ENCODE data around the gene SLC2A5.
"Not testable (repeated sequence)": the region's sequence is repeated elsewhere in the genome, so short reads cannot be mapped to it uniquely, and the experiment has no call there.

The SLC2A5 gene

DNA sequence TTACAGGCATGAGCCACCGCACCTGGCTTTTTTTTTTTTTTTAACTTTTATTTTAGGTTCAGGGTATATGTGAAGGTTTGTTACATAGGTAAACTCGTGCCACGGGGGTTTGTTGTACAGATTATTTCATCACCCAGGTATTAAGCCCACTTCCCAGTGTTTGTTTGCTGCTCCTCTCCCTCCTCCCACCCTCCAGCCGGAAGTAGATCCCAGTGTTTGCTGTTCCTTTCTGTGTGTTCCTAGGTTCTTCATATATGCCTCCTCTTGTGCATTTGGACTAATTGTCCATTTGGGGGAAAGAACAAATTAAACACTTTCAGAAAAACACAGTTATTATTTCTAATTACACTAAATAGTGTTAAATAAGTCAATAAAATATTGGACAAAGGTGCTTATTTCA, 42.1 kb downstream of the SLC2A5 start:
- Histone ChIP-seq H3K27me3 (ENCODE audit: low read depth, low read length) (no peaks in the 10 kb centered on the region), H3K27ac (ENCODE audit: low read length) (no peak overlapping the region), H3K4me1 (ENCODE audit: control insufficient read depth in 1 of 2, insufficient read depth in 2 of 2, low read length in 2 of 2) (peaks cover 0 to 7% of the 10 kb centered on the region in 2 donors)

DNA sequence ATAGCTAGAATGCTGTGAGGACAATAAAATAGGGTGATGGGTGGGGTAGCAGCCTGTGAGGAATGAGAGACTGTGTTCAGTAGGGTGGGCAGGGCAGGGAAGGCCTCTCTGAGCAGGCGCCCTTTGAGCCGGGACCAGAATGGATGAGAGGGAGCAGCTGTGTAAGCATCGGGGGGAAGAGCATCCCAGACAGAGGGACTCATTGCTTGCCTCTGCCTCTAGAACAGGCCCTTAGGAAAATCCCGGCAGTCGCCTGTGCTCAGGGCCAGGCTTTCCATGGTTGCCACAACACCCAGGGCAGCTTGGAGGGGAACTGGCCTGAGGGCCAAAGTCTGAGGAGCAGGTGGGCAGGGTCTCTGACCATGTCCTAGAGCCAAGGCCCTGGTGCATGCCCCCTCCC, 44.0 kb downstream of the SLC2A5 start:
- Histone ChIP-seq H3K9me3 (ENCODE audit: control insufficient read depth in 1 of 2, low read length in 2 of 2) (no peaks in the 10 kb centered on the region), H3K4me1 (ENCODE audit: control insufficient read depth in 1 of 2, insufficient read depth in 2 of 2, low read length in 2 of 2) (no peaks in the 10 kb centered on the region)

More for the DNA sequence above, 42.1 kb downstream of the SLC2A5 start:
- H3K36me3 ChIP-seq (ENCODE audit: control insufficient read depth in 1 of 2, insufficient read depth in 2 of 2, low read length in 2 of 2) = no peaks in the 10 kb centered on the region
- H3K4me3 ChIP-seq (ENCODE audit: low read depth in 1 of 2, low read length in 2 of 2) = no peak overlapping the region
- peaks cover 0 to 6% of the 10 kb centered on the region in 2 donors for H3K9me3 ChIP-seq (ENCODE audit: control insufficient read depth in 1 of 2, low read length in 2 of 2)

DNA sequence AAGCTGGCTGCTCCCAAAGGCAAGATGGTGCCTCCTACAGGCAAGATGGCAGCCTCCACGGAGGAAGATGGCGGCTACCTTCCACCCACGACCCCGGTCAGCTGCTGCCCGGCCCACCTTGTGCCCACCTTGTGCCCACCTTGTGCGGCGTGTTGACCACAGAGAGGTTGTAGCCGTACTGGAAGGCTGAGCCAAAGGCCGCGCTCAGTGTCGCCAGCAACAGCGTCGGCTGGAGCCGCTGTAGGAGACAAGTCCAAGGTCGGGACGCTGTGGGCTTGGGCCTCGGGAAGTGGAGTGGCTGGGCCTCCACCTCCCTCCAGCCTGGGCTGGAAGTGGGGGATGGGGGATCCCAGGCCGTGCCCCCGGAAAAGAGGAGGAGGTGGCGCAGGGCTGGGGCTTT, 44.6 kb downstream of the SLC2A5 start:
- no peaks in the 10 kb centered on the region for H3K9me3 ChIP-seq (ENCODE audit: control insufficient read depth in 1 of 2, low read length in 2 of 2)
- H3K4me1 ChIP-seq (ENCODE audit: control insufficient read depth in 1 of 2, insufficient read depth in 2 of 2, low read length in 2 of 2) = no peaks in the 10 kb centered on the region
- no peak overlapping the region for H3K27ac ChIP-seq (ENCODE audit: low read length)
- no peaks in the 10 kb centered on the region for H3K27me3 ChIP-seq (ENCODE audit: low read depth, low read length)
- H3K4me3 ChIP-seq (ENCODE audit: low read depth in 1 of 2, low read length in 2 of 2) = no peak overlapping the region
- H3K36me3 ChIP-seq (ENCODE audit: control insufficient read depth in 1 of 2, insufficient read depth in 2 of 2, low read length in 2 of 2) = no peaks in the 10 kb centered on the region

More for the DNA sequence above, 44.0 kb downstream of the SLC2A5 start:
- H3K27me3 ChIP-seq (ENCODE audit: low read depth, low read length) = no peaks in the 10 kb centered on the region
- no peaks in the 10 kb centered on the region for H3K36me3 ChIP-seq (ENCODE audit: control insufficient read depth in 1 of 2, insufficient read depth in 2 of 2, low read length in 2 of 2)
- H3K4me3 ChIP-seq (ENCODE audit: low read depth in 1 of 2, low read length in 2 of 2) = no peak overlapping the region
- H3K27ac ChIP-seq (ENCODE audit: low read length) = no peak overlapping the region

DNA sequence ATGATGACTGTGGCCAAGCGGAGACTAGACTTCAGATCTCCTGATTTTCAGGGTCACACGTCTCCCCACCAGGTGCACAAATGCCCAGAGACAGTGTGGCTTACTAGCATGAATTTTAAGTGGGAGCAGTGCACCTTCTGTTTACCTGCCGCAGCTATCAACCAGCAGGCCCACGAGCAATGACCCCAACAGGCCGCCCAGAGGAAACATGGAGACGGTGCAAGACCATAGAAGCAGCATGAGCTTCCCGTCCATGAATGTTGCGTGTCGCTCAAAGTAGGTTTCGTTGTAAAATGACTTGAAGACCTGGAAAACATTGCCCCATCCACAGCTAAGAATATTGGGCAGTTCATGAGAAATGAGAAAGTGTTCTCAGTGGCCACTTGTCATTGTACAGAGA, 46.7 kb downstream of the SLC2A5 start:
- Histone ChIP-seq H3K9me3 (ENCODE audit: control insufficient read depth in 1 of 2, low read length in 2 of 2) (no peaks in the 10 kb centered on the region), H3K27ac (ENCODE audit: low read length) (no peak overlapping the region), H3K4me1 (ENCODE audit: control insufficient read depth in 1 of 2, insufficient read depth in 2 of 2, low read length in 2 of 2) (no peaks in the 10 kb centered on the region), H3K27me3 (ENCODE audit: low read depth, low read length) (no peaks in the 10 kb centered on the region), H3K36me3 (ENCODE audit: control insufficient read depth in 1 of 2, insufficient read depth in 2 of 2, low read length in 2 of 2) (no peaks in the 10 kb centered on the region), H3K4me3 (ENCODE audit: low read depth in 1 of 2, low read length in 2 of 2) (no peak overlapping the region)

DNA sequence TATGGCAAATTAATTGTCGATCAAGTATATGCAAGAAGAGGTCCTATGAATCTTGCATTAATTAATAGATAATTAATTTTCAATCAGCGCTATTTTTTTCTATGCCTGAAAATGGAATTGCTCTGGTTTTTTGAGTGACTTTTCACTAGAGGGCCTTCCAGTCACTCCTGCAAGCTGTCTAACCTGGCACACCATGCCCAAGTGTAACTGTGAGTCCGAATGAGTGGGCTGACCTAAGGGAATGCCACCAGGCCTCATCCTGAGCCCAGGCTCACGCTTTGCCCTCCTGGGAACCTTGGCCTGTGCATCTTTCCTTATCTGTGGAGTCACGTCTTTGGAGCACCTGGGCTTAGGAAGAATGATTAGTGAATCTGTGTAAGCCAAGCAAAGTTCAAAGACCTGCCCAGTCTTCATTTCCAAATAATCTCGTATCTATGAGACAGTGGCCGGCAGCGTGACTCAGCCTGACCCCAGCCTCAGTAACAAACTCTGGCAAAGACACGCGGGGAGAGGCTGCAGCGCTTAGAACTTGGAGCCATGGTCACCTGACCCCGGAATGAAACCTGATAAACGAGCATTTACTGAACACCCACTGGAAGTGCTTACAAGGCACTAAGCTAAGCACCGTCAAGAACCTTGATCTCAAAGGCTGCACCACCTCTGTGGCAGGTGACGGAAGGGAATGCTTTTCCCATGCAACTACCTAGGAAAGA, 47.3 kb downstream of the SLC2A5 start:
- H3K36me3 ChIP-seq (ENCODE audit: control insufficient read depth in 1 of 2, insufficient read depth in 2 of 2, low read length in 2 of 2); H3K27me3 ChIP-seq (ENCODE audit: low read depth, low read length); H3K4me1 ChIP-seq (ENCODE audit: control insufficient read depth in 1 of 2, insufficient read depth in 2 of 2, low read length in 2 of 2); H3K9me3 ChIP-seq (ENCODE audit: control insufficient read depth in 1 of 2, low read length in 2 of 2); H3K27ac ChIP-seq (ENCODE audit: low read length); H3K4me3 ChIP-seq (ENCODE audit: low read depth in 1 of 2, low read length in 2 of 2): not testable (repeated sequence)

DNA sequence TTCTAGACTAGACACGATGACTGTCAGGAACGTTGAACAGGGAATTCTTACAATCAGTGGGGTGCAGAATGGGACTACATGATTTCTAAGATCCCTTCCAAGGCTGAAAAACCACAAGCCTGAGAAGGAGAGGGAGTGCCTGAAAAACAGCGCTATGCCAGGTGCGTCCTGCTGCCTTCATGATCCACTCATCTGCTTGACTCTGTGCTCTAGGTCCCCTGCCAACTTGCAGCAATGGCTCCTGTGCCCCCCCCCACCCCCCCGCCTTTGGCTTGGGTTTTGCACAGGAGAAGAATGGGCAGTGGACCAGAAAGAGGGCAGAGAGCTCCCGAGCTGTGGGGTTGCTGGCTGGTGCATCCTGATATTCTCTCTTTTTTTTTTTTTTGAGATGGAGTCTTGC, 49.1 kb downstream of the SLC2A5 start:
- Histone ChIP-seq H3K4me3 (ENCODE audit: low read depth in 1 of 2, low read length in 2 of 2) (no peak overlapping the region), H3K27ac (ENCODE audit: low read length) (no peak overlapping the region), H3K36me3 (ENCODE audit: control insufficient read depth in 1 of 2, insufficient read depth in 2 of 2, low read length in 2 of 2) (no peaks in the 10 kb centered on the region), H3K27me3 (ENCODE audit: low read depth, low read length) (no peaks in the 10 kb centered on the region), H3K4me1 (ENCODE audit: control insufficient read depth in 1 of 2, insufficient read depth in 2 of 2, low read length in 2 of 2) (no peaks in the 10 kb centered on the region), H3K9me3 (ENCODE audit: control insufficient read depth in 1 of 2, low read length in 2 of 2) (no peaks in the 10 kb centered on the region)

DNA sequence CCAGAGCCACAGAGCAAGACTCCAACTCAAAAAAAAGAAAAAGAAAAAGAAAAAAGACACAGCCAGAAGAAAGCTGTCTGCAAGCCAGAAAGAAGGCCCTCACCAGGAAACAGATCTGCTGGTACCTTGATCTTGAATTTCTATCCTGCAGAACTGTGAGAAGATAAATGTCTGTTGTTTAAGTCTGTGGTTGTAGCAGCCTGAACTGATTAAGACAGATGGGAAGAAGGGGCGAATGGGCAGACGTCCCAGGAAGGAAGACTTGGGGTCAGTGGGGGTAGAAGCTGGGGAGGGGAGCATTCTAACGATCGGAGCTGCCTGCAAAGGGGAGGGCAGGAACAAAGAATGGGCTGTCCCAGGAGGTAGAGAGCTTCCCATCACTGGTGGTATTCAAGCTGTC, 49.5 kb downstream of the SLC2A5 start:
- no peak overlapping the region for H3K27ac ChIP-seq (ENCODE audit: low read length)
- H3K4me1 ChIP-seq (ENCODE audit: control insufficient read depth in 1 of 2, insufficient read depth in 2 of 2, low read length in 2 of 2) = no peaks in the 10 kb centered on the region
- H3K4me3 ChIP-seq (ENCODE audit: low read depth in 1 of 2, low read length in 2 of 2) = no peak overlapping the region
- no peaks in the 10 kb centered on the region for H3K27me3 ChIP-seq (ENCODE audit: low read depth, low read length)
- no peaks in the 10 kb centered on the region for H3K9me3 ChIP-seq (ENCODE audit: control insufficient read depth in 1 of 2, low read length in 2 of 2)
- H3K36me3 ChIP-seq (ENCODE audit: control insufficient read depth in 1 of 2, insufficient read depth in 2 of 2, low read length in 2 of 2) = no peaks in the 10 kb centered on the region

DNA sequence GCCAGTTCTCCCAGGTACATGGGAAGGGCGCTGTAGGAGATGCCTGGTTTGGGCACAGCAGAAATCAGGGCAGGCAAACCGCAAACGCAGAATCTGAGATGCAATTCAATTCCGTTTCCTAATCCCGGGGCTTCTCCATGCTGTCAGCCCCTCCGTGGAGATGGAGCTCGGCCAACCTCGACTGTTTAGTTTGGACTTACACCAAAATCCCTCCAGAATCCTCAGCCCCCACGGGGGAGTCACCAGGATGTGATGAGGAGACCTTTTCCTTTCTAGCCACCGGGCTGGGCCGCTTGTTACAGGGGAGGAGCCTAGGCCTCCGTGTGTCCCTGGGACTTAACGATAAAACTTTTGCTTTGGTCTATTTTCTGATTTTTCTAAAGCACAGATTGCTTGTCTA, 51.1 kb downstream of the SLC2A5 start:
- Histone ChIP-seq H3K9me3 (ENCODE audit: control insufficient read depth in 1 of 2, low read length in 2 of 2) (no peaks in the 10 kb centered on the region), H3K4me1 (ENCODE audit: control insufficient read depth in 1 of 2, insufficient read depth in 2 of 2, low read length in 2 of 2) (no peaks in the 10 kb centered on the region), H3K4me3 (ENCODE audit: low read depth in 1 of 2, low read length in 2 of 2) (no peak overlapping the region), H3K27me3 (ENCODE audit: low read depth, low read length) (no peaks in the 10 kb centered on the region), H3K27ac (ENCODE audit: low read length) (no peak overlapping the region), H3K36me3 (ENCODE audit: control insufficient read depth in 1 of 2, insufficient read depth in 2 of 2, low read length in 2 of 2) (no peaks in the 10 kb centered on the region)

DNA sequence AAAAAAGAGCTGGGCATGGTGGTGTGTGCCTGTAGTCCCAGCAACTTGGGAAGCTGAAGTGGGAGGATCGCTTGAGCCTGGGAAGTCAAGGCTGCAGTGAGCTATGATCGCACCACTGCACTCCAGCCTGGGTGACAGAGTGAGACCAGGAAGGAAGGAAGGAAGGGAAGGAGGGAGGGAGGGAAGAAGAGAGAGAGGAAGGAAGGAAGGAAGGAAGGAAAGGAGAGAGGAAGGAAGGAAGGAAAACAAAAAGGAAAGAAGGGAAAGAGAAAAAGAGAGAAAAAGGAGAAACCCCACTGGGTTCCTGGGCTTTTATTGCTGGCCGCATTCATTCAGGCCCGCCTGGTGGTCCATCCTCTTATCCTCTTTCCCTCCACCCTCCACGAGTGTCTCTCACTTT, 53.0 kb downstream of the SLC2A5 start:
- Histone ChIP-seq H3K9me3 (ENCODE audit: control insufficient read depth in 1 of 2, low read length in 2 of 2) (no peaks in the 10 kb centered on the region), H3K27ac (ENCODE audit: low read length) (no peak overlapping the region), H3K4me3 (ENCODE audit: low read depth in 1 of 2, low read length in 2 of 2) (no peak overlapping the region), H3K36me3 (ENCODE audit: control insufficient read depth in 1 of 2, insufficient read depth in 2 of 2, low read length in 2 of 2) (no peaks in the 10 kb centered on the region), H3K4me1 (ENCODE audit: control insufficient read depth in 1 of 2, insufficient read depth in 2 of 2, low read length in 2 of 2) (no peaks in the 10 kb centered on the region), H3K27me3 (ENCODE audit: low read depth, low read length) (no peaks in the 10 kb centered on the region)

DNA sequence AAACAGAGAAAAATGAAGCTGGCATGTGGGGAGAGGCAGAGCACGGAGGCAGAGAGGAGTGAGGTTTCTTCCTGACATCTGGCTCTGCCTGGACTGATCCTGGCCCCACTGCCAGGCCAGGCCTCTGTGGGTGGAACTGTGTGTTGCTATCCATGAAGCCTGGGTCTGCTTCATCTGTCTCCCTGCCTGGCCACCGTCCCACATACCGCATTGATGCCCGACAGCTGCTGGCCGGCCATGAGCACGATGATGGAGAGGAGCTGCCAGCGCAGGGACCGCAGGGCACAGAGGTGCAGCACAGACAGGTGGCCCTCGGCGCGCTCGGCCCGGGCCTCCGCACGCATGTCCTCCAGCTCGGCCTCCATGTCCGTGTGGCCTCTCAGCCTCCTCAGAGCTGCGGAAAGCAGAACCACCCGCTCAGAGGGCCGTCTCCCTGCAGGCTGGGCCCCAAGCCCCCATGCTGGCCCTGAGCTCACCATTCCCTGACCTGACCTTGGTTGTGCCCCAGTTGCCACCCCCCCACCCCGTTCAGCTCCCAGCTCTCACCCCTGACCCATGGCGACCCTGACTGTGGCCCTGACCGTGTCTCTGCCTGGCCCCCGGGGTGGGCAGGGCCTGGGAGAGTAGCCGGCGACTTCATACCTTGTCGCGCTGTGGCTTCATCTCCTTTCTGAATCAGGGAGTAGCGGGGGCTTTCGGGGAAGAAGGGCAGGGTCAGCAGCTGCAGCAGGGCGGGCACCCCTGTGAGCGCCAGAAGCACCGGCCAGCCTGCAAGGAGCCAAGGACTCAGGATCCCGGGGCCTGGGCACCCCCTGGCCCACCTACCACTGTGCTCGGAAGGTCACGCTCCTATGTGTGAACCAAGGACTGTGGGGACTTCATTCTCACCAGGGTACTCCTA, 54.7 kb downstream of the SLC2A5 start:
- H3K4me1 ChIP-seq (ENCODE audit: control insufficient read depth in 1 of 2, insufficient read depth in 2 of 2, low read length in 2 of 2) = no peaks in the 10 kb centered on the region
- no peaks in the 10 kb centered on the region for H3K36me3 ChIP-seq (ENCODE audit: control insufficient read depth in 1 of 2, insufficient read depth in 2 of 2, low read length in 2 of 2)
- no peaks in the 10 kb centered on the region for H3K27me3 ChIP-seq (ENCODE audit: low read depth, low read length)
- no peaks in the 10 kb centered on the region for H3K9me3 ChIP-seq (ENCODE audit: control insufficient read depth in 1 of 2, low read length in 2 of 2)
- no peak overlapping the region for H3K4me3 ChIP-seq (ENCODE audit: low read depth in 1 of 2, low read length in 2 of 2)
- no peak overlapping the region for H3K27ac ChIP-seq (ENCODE audit: low read length)

DNA sequence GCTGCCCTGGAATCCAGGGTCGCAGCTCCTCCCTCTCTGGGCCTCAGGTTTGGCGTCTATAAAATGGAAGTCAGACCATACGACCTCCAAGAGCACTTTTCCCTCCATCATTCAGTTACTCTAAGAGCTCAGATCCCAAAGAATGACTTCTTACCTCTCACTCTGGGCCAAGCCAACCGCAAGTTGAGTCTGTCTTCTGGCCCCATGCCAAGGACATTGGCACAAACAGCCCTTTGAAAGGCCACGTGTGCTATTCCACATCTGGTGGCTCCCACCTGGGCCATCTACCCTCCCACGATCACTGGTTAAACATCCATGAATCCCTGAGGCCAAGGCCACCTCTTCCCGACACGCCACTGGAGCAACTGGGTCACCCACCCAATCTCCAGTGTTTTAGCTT, 55.6 kb downstream of the SLC2A5 start:
- H3K27me3 ChIP-seq (ENCODE audit: low read depth, low read length) = no peaks in the 10 kb centered on the region
- H3K27ac ChIP-seq (ENCODE audit: low read length) = no peak overlapping the region
- H3K9me3 ChIP-seq (ENCODE audit: control insufficient read depth in 1 of 2, low read length in 2 of 2) = no peaks in the 10 kb centered on the region
- H3K36me3 ChIP-seq (ENCODE audit: control insufficient read depth in 1 of 2, insufficient read depth in 2 of 2, low read length in 2 of 2) = no peaks in the 10 kb centered on the region
- no peak overlapping the region for H3K4me3 ChIP-seq (ENCODE audit: low read depth in 1 of 2, low read length in 2 of 2)
- no peaks in the 10 kb centered on the region for H3K4me1 ChIP-seq (ENCODE audit: control insufficient read depth in 1 of 2, insufficient read depth in 2 of 2, low read length in 2 of 2)

Data from muscle layer of duodenum (tissue), 2 donors.